ACC112 (cell line): ENCODE data around the gene EIF2A.
A peak's percentile ranks its signal among the peaks of the same experiment; 100 is the strongest.

Experiments used
- H2AFZ ChIP-seq: fragments of 200-600 bp; sonication (generic); one replicate; pipeline ENCODE4 v1.6.0; 2017; ENCODE audit warnings: antibody characterized with exemption, low read length; ENCODE audit not compliant: unreplicated experiment
- H3K27ac ChIP-seq: fragments of 200-600 bp; sonication (generic); 2 replicates; pipeline ENCODE4 v1.5.1; 2014; ENCODE audit warnings: low read depth, mild to moderate bottlenecking, antibody characterized with exemption, low read length, moderate library complexity
- H3K27me3 ChIP-seq: fragments of 200-600 bp; sonication (generic); 2 replicates; pipeline ENCODE4 v1.6.1; 2014; ENCODE audit warnings: mild to moderate bottlenecking, antibody characterized with exemption, low read length, moderate library complexity, mixed read lengths; ENCODE audit not compliant: insufficient read depth
- H3K36me3 ChIP-seq: fragments of 200-600 bp; sonication (generic); 2 replicates; pipeline ENCODE4 v1.6.1; 2016; ENCODE audit warnings: mild to moderate bottlenecking, antibody characterized with exemption, low read length, moderate library complexity, mixed read lengths; ENCODE audit not compliant: insufficient read depth
- H3K4me1 ChIP-seq: fragments of 200-600 bp; sonication (generic); one replicate; pipeline ENCODE4 v1.6.1; 2016; ENCODE audit warnings: low read length, mixed read lengths; ENCODE audit not compliant: insufficient read depth, unreplicated experiment, control insufficient read depth
- H3K4me3 ChIP-seq: fragments of 200-600 bp; sonication (generic); 2 replicates; pipeline ENCODE4 v1.5.1; 2014; ENCODE audit warnings: mild to moderate bottlenecking, low read depth, low read length
- H3K79me2 ChIP-seq: fragments of 200-600 bp; sonication (generic); one replicate; pipeline ENCODE4 v1.6.0; 2016; ENCODE audit warnings: low read length; ENCODE audit not compliant: control insufficient read depth, unreplicated experiment, insufficient read depth

EIF2A gene

GRCh38 chr3:150520408-150520807 lies 26.2 kb upstream of the EIF2A start:
- Histone ChIP-seq H3K4me1 (peaks cover 1% of the 10 kb centered on the region), H3K79me2 (no peaks in the 10 kb centered on the region), H2AFZ (no peak overlapping the region), H3K4me3 (no peak overlapping the region), H3K36me3 (no peaks in the 10 kb centered on the region), H3K27ac (no peak overlapping the region), H3K27me3 (no peaks in the 10 kb centered on the region)

- H3K36me3 ChIP-seq: no peaks in the 10 kb centered on the region
Observed at GRCh38 chr3:150521463-150521862, 25.1 kb upstream of the EIF2A start.

GRCh38 chr3:150523538-150523937 lies 23.0 kb upstream of the EIF2A start:
- Histone ChIP-seq H3K79me2 (no peaks in the 10 kb centered on the region), H3K36me3 (no peaks in the 10 kb centered on the region), H2AFZ (no peak overlapping the region), H3K27me3 (no peaks in the 10 kb centered on the region), H3K4me1 (no peaks in the 10 kb centered on the region), H3K4me3 (no peak overlapping the region), H3K27ac (no peak overlapping the region)

More at GRCh38 chr3:150521463-150521862, 25.1 kb upstream of the EIF2A start:
- Histone ChIP-seq H3K27me3 (no peaks in the 10 kb centered on the region), H3K27ac (no peak overlapping the region), H3K4me3 (no peak overlapping the region), H2AFZ (no peak overlapping the region), H3K4me1 (no peaks in the 10 kb centered on the region), H3K79me2 (no peaks in the 10 kb centered on the region)

- Histone ChIP-seq H3K36me3 (no peaks in the 10 kb centered on the region), H3K4me3 (no peak overlapping the region), H3K79me2 (no peaks in the 10 kb centered on the region), H3K27me3 (no peaks in the 10 kb centered on the region), H3K4me1 (no peaks in the 10 kb centered on the region), H3K27ac (no peak overlapping the region), H2AFZ (peak overlapping the region; percentile 9)
Observed at GRCh38 chr3:150527464-150528255, 18.9 kb upstream of the EIF2A start.

- Histone ChIP-seq H3K4me1 (no peaks in the 10 kb centered on the region), H2AFZ (peak overlapping the region; percentile 9), H3K27me3 (no peaks in the 10 kb centered on the region), H3K27ac (no peak overlapping the region), H3K36me3 (no peaks in the 10 kb centered on the region), H3K79me2 (no peaks in the 10 kb centered on the region), H3K4me3 (no peak overlapping the region)
Observed at GRCh38 chr3:150528354-150528797, 18.2 kb upstream of the EIF2A start.

GRCh38 chr3:150531775-150532174 lies 14.8 kb upstream of the EIF2A start:
- H3K4me1 ChIP-seq: no peaks in the 10 kb centered on the region
- no peaks in the 10 kb centered on the region for H3K27me3 ChIP-seq
- no peak overlapping the region for H3K27ac ChIP-seq
- H2AFZ ChIP-seq: no peak overlapping the region
- H3K4me3 ChIP-seq: no peak overlapping the region
- H3K36me3 ChIP-seq: no peaks in the 10 kb centered on the region
- H3K79me2 ChIP-seq: no peaks in the 10 kb centered on the region

- Histone ChIP-seq H3K27ac (no peak overlapping the region), H3K4me1 (no peaks in the 10 kb centered on the region), H2AFZ (no peak overlapping the region), H3K4me3 (no peak overlapping the region), H3K79me2 (no peaks in the 10 kb centered on the region), H3K27me3 (no peaks in the 10 kb centered on the region), H3K36me3 (no peaks in the 10 kb centered on the region)
Observed at GRCh38 chr3:150535204-150535603, 11.4 kb upstream of the EIF2A start.

- H3K36me3 ChIP-seq: peaks cover 22% of the 10 kb centered on the region
- H2AFZ ChIP-seq: no peak overlapping the region
- no peaks in the 10 kb centered on the region for H3K27me3 ChIP-seq
- no peak overlapping the region for H3K4me3 ChIP-seq
- H3K4me1 ChIP-seq: peaks cover 3% of the 10 kb centered on the region
- peaks cover 16% of the 10 kb centered on the region for H3K79me2 ChIP-seq
- H3K27ac ChIP-seq: no peak overlapping the region
Observed at GRCh38 chr3:150538324-150539208, 8.0 kb upstream of the EIF2A start.

GRCh38 chr3:150540297-150540696 lies 6.3 kb upstream of the EIF2A start:
- H3K79me2 ChIP-seq: peaks cover 34% of the 10 kb centered on the region
- H3K36me3 ChIP-seq: peaks cover 26% of the 10 kb centered on the region
- no peak overlapping the region for H3K4me3 ChIP-seq
- H3K27ac ChIP-seq: no peak overlapping the region
- H3K27me3 ChIP-seq: no peaks in the 10 kb centered on the region
- H3K4me1 ChIP-seq: peaks cover 16% of the 10 kb centered on the region
- H2AFZ ChIP-seq: no peak overlapping the region

- Histone ChIP-seq H3K4me1 (peaks cover 16% of the 10 kb centered on the region), H3K79me2 (peaks cover 41% of the 10 kb centered on the region), H3K27me3 (no peaks in the 10 kb centered on the region), H3K27ac (no peak overlapping the region), H3K4me3 (no peak overlapping the region), H2AFZ (no peak overlapping the region), H3K36me3 (peaks cover 26% of the 10 kb centered on the region)
Observed at GRCh38 chr3:150540991-150541390, 5.6 kb upstream of the EIF2A start.
